Purkinje cell (primary cell): Measurements from ENCODE around the gene OARD1. TPM values are rescaled to one million over a fixed set of nuclear protein-coding genes. Genes with fewer than 3 reads are reported as not detected.

Source experiments
- polyA plus RNA-seq: library from polyadenylated mRNA; unstranded; fragments of >200 nt; fragmentation: Nextera tagmentation; gene quantifications from 2 replicates; pipeline ENCODE4 v1.2.1, GENCODE V29; 2014

Gene OARD1, protein sequence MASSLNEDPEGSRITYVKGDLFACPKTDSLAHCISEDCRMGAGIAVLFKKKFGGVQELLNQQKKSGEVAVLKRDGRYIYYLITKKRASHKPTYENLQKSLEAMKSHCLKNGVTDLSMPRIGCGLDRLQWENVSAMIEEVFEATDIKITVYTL
- 43.2 and 77.1 TPM in 2 replicates for polyA plus RNA-seq

DNA sequence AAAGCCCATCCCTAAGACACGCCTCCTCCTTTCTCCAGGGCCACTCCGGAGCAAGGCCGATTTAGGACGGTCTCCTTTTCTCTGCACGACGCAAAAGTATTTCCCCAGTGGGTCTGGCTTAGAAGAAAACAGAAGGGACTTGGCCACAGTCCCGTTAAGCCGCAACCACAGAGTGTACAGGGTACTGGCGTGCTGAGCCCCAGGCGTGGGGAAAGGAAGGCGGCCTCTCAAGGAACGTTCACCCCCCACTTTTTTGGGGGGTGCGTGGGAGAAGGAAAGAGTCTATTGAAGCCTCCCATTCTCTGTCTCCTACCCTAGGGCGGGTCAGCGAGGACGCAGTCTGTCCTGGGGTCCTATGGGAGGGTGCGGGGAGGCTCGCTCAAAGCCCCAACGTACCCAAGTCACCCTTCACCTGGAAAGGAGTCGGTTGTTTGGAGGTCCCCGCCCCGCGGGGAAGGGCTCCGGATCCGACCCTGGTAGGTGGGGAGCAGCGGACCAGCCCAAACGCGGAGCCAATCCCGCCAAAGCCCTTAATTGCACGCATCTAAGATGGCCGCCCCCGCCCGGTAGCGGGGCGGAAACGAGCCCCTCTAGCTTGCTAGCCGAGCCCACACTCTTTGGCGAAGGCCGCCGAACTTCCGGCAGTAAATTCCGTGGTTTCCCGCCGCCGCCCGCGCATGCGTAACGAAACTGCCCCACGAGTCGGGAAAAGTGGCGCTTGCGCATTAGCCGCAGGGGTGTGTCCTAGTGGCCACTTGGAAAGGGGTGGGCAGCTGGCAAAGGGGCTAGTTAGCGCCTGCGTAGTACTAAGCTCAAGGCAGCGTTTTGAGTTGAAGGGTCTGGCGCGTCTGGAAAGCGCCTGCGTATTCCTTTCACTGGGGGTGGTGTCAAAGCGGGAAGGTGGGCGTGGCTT is at the start of gene OARD1:
TSS of gene OARD1 (minus strand) at position 434 of the 913 bp plus-strand sequence. CDS start 722 bp downstream, outside the sequence.

DNA sequence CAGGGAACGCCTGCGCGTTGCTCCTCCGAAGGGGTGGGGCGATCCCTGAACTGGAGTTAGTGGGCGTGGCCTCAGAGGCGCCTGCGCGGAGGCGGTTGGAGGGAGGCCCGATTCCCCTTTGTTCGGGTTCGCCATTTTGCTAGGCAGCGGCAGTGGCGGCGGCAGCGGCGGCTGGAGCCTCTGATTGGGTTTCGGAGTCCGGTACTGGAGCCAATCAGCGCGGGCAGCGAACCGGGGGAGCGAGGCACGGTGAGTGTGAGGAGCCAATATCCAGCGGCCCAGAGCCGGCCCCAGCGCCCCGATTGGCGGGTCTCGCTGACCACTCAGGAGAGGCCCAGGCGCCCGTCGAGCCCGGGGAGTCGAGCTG is 663 bp upstream of the OARD1 start, which contains the start of gene NFYA:
TSS of gene NFYA (plus strand) at position 139 of the 367 bp plus-strand sequence. CDS start 6,116 bp downstream, outside the sequence.

DNA sequence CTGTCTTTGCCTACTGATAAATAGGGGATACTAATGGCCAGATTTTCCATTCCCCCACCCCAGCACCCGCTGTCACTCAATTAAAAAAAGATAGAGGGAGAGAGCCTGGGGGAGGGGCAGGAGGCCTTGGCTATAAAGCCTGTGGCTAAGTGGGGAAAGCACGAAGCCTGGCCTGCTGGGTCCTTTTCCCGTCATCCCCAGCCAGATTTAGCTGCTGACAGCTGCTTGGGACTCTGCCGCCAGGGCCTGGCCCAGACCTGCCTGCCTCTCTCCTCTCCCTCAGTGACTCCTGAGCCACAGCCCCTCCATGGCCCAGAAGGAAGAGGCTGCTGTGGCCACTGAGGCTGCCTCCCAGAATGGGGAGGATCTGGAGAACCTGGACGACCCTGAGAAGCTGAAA is 19.1 kb downstream of the OARD1 start, which contains the start of gene APOBEC2:
TSS of gene APOBEC2 (plus strand) at position 162 of the 400 bp plus-strand sequence. CDS start at position 308, 146 bp downstream.

GRCh38 chr6:41042226-41043055 is 29.7 kb downstream of the OARD1 start, which contains the start of gene TSPO2:
Gene TSPO2 (plus strand): TSS chr6:41042467. CDS start chr6:41042986, 519 bp downstream.

DNA sequence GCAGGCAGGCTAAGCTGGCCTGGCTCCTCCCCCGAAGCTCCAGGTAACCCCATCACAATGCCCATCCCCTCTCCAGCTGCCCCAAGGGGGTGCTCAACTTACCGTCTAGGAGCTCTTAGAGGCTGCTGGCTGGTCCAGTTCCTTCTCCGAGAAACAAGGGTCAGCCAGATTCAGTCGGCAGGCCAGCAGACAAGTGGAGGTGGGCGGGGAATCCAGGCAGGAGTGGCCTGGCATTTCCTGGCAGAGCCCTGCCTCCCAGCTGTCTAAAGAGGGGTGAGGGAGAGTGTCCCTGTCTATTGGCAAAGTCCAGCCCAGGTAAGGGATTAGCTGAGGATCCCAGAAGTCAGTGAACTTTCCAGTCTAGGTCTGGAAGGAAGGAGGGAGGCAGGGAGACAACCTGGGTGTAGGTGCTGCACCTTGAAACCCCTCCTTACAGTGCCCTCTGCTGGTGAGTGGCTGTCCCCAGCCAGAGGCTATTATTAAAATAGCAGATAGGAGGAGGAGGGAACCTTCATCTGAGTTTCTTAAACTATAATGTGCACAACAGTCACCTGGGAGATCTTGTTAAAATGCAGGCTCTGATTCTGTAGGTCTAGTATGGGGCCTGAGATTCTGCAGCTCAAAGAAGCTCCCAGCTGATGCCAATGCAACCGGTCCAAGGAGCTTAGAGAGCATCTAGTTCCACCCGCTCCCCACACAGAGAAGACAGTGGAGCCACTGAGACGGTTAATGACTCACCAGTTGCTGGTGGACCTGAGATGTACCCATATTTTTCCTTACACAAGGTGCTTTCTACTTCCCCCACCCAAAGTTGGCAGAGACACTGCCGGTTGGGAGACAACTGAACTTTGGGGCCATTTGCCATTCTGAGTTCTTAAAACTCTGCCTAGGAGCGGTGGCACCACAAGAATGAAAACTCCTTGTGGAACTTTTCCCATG is 32.8 kb downstream of the OARD1 start, which contains the start of gene UNC5CL:
TSS of gene UNC5CL (minus strand) at position 162 of the 939 bp plus-strand sequence. CDS start 4,147 bp downstream, outside the sequence.

Other genes starting within 250 kb of the OARD1 start
- not detected in 2 replicates for gene UNC5CL, start 33.1 kb downstream of the OARD1 start, polyA plus RNA-seq
- not detected in 2 replicates for gene TSPO2, start 29.9 kb downstream of the OARD1 start, polyA plus RNA-seq
- 4.9 and 6.3 TPM in 2 replicates for gene APOBEC2, start 19.2 kb downstream of the OARD1 start, polyA plus RNA-seq
- gene NFYA, start 618 bp upstream of the OARD1 start, polyA plus RNA-seq, result 4.0 and 4.2 TPM in 2 replicates
- gene TREML1, start 82.0 kb upstream of the OARD1 start, polyA plus RNA-seq, result not detected in 2 replicates
- gene TREM2, start 90.8 kb upstream of the OARD1 start, polyA plus RNA-seq, result not detected in 2 replicates
- not detected in 2 replicates for gene TREML2, start 128.8 kb upstream of the OARD1 start, polyA plus RNA-seq
- not detected in 2 replicates for gene TREML4, start 156.0 kb upstream of the OARD1 start, polyA plus RNA-seq
- not detected in 2 replicates for gene TREM1, start 214.3 kb upstream of the OARD1 start, polyA plus RNA-seq